ENCODE results near the gene CLCF1.

The CLCF1 gene

GRCh38 chr11:67372993-67373647 is at the start of gene CLCF1:
Gene CLCF1 (minus strand): TSS chr11:67373598. CDS start chr11:67373539, 59 bp downstream.
- ATAC-seq (replicated peaks; ENCODE audit: extremely low read depth, poor library complexity, severe bottlenecking) (peak; percentile 17), DNase-seq (ENCODE audit: low spot score in 2 of 2) (no peak)
- Mint-ChIP-seq H3K27ac (ENCODE audit: low read depth) (peak within 1 kb of the TSS; percentile 94), H3K9me3 (no peaks in the 10 kb centered on the region), H3K4me3 (peak within 1 kb of the TSS; percentile 98), H3K27me3 (no peaks in the 10 kb centered on the region), H3K36me3 (ENCODE audit: insufficient read depth) (peaks cover 11% of the 10 kb centered on the region), H3K4me1 (peaks cover 48% of the 10 kb centered on the region)

DNA sequence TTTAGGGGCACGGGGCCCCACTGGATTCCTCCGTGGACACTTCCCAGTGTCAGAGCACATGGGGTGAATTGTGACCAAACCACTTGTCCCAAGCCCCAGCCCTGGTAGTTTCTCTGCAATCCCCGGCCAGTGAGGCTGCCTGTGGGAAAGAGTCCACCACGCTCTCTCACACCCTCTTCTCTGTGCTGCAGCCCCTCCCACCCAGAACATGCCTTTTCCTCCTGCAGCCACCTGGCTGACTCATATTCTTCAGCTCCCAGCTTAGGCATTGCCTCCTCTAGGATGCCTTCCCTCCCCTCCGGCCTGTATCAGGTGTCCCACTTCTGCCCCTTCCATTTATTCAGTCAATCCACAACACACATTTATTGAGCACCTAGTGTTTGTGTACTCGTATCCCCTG is 49.5 kb upstream of the CLCF1 start:
- no peak overlapping the region for H3K4me3 Mint-ChIP-seq
- no peaks in the 10 kb centered on the region for H3K9me3 Mint-ChIP-seq
- no peak for DNase-seq (ENCODE audit: low spot score in 2 of 2)
- ATAC-seq (replicated peaks; ENCODE audit: extremely low read depth, poor library complexity, severe bottlenecking), result no peak
- peaks cover 3% of the 10 kb centered on the region for H3K36me3 Mint-ChIP-seq (ENCODE audit: insufficient read depth)
- no peaks in the 10 kb centered on the region for H3K27me3 Mint-ChIP-seq
- H3K4me1 Mint-ChIP-seq, result peaks cover 40% of the 10 kb centered on the region
- no peak overlapping the region for H3K27ac Mint-ChIP-seq (ENCODE audit: low read depth)

- H3K27me3 Mint-ChIP-seq, result no peaks in the 10 kb centered on the region
- ATAC-seq (replicated peaks; ENCODE audit: extremely low read depth, poor library complexity, severe bottlenecking), result no peak
- DNase-seq (ENCODE audit: low spot score in 2 of 2), result no peak
- H3K9me3 Mint-ChIP-seq, result no peaks in the 10 kb centered on the region
- H3K36me3 Mint-ChIP-seq (ENCODE audit: insufficient read depth), result peaks cover 2% of the 10 kb centered on the region
- peak overlapping the region; percentile 80 for H3K4me3 Mint-ChIP-seq
- peak overlapping the region; percentile 86 for H3K27ac Mint-ChIP-seq (ENCODE audit: low read depth)
- H3K4me1 Mint-ChIP-seq, result peaks cover 54% of the 10 kb centered on the region
Observed at GRCh38 chr11:67421430-67422031, 48.1 kb upstream of the CLCF1 start.

DNA sequence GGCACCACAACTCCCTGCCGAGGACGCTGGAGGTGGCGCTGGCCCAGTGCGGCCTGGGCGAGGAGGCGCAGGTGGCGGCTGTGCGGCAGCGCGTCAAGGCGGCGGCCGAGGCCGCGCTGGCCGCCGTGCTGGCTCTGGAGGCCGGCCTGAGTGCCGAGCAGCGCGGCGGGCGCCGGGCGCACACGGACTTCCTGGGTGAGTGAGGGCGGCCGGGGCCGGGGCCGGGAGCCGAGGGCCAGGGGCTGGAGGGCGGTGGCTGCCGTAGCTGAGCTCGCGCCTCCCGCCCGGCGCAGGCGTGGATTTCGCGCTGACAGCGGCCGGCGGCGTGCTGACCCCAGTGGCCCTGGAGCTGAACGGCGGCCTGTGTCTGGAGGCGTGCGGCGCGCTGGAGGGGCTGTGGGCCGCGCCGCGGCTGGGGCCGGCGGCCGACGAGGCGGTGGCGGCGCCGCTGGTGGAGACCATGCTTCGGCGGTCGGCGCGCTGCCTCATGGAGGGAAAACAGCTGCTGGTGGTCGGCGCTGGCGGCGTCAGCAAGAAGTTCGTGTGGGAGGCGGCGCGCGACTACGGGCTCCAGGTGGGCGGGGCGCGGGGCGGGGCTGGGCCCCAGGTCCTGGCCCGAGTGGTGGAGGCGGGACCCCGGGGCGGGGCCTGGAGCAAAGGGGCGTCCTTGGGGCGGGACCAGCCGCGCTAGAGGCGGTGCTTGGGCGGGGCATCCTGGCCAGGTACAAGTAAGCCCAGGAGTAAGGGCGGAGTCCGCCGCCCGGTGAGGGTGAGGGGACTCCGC is 47.4 kb upstream of the CLCF1 start:
- Mint-ChIP-seq H3K4me3 (peak overlapping the region; percentile 80), H3K4me1 (peaks cover 61% of the 10 kb centered on the region), H3K36me3 (ENCODE audit: insufficient read depth) (peaks cover 1% of the 10 kb centered on the region), H3K27me3 (no peaks in the 10 kb centered on the region), H3K27ac (ENCODE audit: low read depth) (peak overlapping the region; percentile 86), H3K9me3 (no peaks in the 10 kb centered on the region)
- ATAC-seq (replicated peaks; ENCODE audit: extremely low read depth, poor library complexity, severe bottlenecking) (peak; percentile 77), DNase-seq (ENCODE audit: low spot score in 2 of 2) (peak; percentile 97 to 99)

GRCh38 chr11:67420147-67420645 is 46.8 kb upstream of the CLCF1 start:
- ATAC-seq (replicated peaks; ENCODE audit: extremely low read depth, poor library complexity, severe bottlenecking), result no peak
- peaks cover under 1% of the 10 kb centered on the region for H3K36me3 Mint-ChIP-seq (ENCODE audit: insufficient read depth)
- DNase-seq (ENCODE audit: low spot score in 2 of 2), result no peak
- no peaks in the 10 kb centered on the region for H3K9me3 Mint-ChIP-seq
- peak overlapping the region; percentile 80 for H3K4me3 Mint-ChIP-seq
- H3K4me1 Mint-ChIP-seq, result peaks cover 61% of the 10 kb centered on the region
- H3K27me3 Mint-ChIP-seq, result no peaks in the 10 kb centered on the region
- peak overlapping the region; percentile 86 for H3K27ac Mint-ChIP-seq (ENCODE audit: low read depth)

DNA sequence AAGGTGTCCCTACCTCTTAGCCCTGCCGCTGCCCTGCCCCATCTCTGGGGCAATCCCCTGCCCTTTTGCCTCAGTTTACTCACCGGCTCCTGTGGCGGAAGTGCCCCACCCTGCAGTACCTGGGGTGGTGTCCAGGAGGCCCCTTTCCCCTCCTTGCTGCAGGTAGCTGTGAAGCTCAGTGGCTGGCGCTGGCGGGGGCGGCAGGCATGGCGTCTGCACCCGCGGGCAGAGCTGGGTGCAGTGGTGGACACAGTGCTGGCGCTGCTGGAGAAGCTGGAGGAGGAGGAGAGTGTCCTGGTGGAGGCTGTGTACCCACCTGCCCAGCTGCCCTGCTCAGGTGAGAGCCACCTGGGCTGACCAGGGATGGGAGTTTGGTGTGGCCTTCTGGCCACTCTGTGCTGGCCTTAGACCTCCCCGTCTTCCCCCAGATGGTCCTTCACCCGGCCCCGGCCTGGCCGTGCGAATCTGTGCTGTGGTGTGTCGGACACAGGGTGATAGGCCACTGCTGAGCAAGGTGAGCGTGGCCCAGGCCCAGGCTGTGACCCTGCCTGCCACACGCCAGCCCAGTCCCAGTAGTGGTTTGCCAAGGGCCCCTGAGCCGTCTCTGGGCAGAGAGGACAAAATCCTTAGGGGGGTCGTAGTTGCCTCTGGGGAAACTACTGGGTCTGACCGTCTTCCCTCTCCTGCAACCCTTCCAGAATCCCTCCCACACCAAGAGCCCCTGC is 46.1 kb upstream of the CLCF1 start:
- H3K4me1 Mint-ChIP-seq, result peaks cover 55% of the 10 kb centered on the region

DNA sequence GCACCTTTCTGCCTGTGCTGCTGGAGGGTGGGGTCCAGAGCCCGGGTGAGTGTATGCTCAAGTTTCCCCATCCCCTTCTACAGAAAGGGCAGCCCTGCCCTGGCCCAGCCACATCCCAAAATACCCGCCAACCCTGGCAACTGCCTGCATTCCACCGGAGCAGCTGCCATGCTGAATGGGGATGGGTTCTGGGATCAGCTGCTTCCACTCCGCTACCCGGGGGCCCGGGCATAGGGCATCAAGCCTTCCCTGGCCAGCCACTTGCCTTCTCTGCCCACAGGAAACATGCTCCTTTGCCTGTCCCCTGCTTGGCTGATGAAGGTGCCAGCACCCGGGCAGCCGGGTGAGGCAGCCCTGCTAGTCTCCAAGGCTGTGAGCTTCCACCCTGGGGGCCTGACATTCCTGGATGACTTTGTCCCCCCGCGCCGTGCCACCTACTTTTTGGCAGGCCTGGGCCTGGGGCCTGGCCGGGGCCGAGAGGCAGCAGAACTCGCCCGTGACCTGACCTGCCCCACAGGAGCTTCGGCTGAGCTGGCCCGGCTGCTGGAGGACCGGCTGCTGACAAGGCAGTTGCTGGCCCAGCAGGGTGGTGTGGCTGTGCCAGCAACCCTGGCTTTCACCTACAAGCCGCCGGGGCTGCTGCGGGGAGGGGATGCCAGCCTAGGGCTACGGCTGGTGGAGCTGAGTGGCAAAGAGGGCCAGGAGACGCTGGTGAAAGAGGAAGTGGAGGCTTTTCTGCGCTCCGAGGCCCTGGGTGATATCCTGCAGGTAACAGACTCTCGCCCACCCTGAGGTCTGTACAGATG is 45.3 kb upstream of the CLCF1 start:
- DNase-seq (ENCODE audit: low spot score in 2 of 2) (no peak), ATAC-seq (replicated peaks; ENCODE audit: extremely low read depth, poor library complexity, severe bottlenecking) (no peak)
- Mint-ChIP-seq H3K36me3 (ENCODE audit: insufficient read depth) (peaks cover 3% of the 10 kb centered on the region), H3K9me3 (no peaks in the 10 kb centered on the region), H3K27me3 (no peaks in the 10 kb centered on the region), H3K4me1 (peaks cover 54% of the 10 kb centered on the region), H3K27ac (ENCODE audit: low read depth) (peak overlapping the region; percentile 69), H3K4me3 (peak overlapping the region; percentile 80)

More for the DNA sequence above, 46.1 kb upstream of the CLCF1 start:
- no peak for ATAC-seq (replicated peaks; ENCODE audit: extremely low read depth, poor library complexity, severe bottlenecking)
- Mint-ChIP-seq H3K4me3 (peak overlapping the region; percentile 80), H3K27me3 (no peaks in the 10 kb centered on the region), H3K27ac (ENCODE audit: low read depth) (peak overlapping the region; percentile 69), H3K36me3 (ENCODE audit: insufficient read depth) (peaks cover 3% of the 10 kb centered on the region), H3K9me3 (no peaks in the 10 kb centered on the region)
- DNase-seq (ENCODE audit: low spot score in 2 of 2), result no peak

DNA sequence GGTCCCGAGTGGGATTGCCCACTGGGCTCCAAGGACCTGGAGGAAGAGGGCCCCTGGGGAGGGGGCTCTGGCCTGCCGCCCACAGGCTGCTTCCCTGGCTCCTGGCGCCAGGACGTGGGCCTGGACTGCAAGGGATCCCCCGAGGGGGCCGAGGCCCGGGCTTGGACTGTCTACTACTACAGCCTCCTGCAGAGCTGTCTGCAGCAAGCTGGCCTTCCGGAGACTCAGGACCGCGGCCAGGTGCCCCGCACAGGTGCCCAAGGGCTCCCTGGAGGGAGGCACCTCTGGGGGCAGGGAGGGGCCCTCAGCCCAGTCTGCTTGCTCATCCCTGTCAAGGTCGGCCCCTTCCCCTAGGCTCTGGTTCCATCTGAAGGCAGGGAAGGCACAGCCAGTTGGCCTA is 44.0 kb upstream of the CLCF1 start:
- no peaks in the 10 kb centered on the region for H3K9me3 Mint-ChIP-seq
- no peaks in the 10 kb centered on the region for H3K27me3 Mint-ChIP-seq
- H3K4me1 Mint-ChIP-seq, result peaks cover 59% of the 10 kb centered on the region
- ATAC-seq (replicated peaks; ENCODE audit: extremely low read depth, poor library complexity, severe bottlenecking) (no peak), DNase-seq (ENCODE audit: low spot score in 2 of 2) (no peak)
- peaks cover 3% of the 10 kb centered on the region for H3K36me3 Mint-ChIP-seq (ENCODE audit: insufficient read depth)
- H3K27ac Mint-ChIP-seq (ENCODE audit: low read depth), result peak overlapping the region; percentile 85
- peak overlapping the region; percentile 80 for H3K4me3 Mint-ChIP-seq

- no peaks in the 10 kb centered on the region for H3K9me3 Mint-ChIP-seq
- H3K27me3 Mint-ChIP-seq, result no peaks in the 10 kb centered on the region
- peaks cover 67% of the 10 kb centered on the region for H3K4me1 Mint-ChIP-seq
- H3K36me3 Mint-ChIP-seq (ENCODE audit: insufficient read depth), result peaks cover 3% of the 10 kb centered on the region
- H3K4me3 Mint-ChIP-seq, result peak overlapping the region; percentile 80
- H3K27ac Mint-ChIP-seq (ENCODE audit: low read depth), result peak overlapping the region; percentile 85
- ATAC-seq (replicated peaks; ENCODE audit: extremely low read depth, poor library complexity, severe bottlenecking) (peak; percentile 65), DNase-seq (ENCODE audit: low spot score in 2 of 2) (peak; percentile 60 to 79)
Observed at GRCh38 chr11:67416416-67417335, 43.3 kb upstream of the CLCF1 start.

DNA sequence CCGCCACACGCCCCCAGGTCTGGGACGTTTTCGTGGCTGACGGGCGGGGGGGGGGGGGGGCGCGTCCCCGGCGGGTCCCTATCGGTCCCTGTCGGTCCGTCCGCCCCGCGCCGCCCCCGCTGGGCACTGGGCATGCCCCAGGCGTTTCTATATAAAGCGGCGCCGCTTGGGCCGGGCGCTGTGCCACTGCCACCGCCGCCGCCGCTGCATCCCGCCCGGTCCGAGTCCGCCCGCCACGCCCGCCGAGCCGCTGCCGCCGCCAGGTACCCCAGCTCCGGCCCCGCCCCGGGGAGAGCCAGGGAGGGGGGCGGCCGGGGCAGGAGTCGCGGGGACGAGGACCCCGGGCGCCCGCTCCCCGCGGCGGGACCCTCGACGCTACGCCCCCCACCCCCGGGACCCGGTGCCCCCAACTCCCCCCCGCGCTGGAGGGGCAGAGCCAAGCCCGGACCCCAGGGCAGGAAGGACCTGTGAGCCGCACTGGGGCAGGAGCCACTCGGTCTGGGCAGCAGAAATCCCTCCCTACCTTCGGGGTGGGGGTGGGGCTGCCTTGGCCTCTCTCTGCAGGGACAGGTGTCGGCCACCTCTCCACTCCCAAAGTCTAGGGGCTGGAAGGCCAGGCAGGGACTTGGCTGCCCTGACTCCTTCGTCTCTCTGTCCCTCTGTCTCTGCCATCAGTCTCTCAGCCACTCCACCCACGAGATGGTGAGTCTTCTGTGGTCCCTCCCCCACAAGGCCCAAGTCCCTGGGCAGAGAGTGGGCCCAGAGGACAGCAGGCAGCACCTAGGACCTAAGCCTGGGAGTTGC is 42.3 kb upstream of the CLCF1 start, which contains the start of gene CARNS1:
Gene CARNS1, plus strand, starts transcription at position 178 of the 804 bp plus-strand sequence. Its CDS starts 522 bp downstream, at position 700.
- H3K27me3 Mint-ChIP-seq, result no peaks in the 10 kb centered on the region
- no peak for DNase-seq (ENCODE audit: low spot score in 2 of 2)
- H3K4me3 Mint-ChIP-seq, result peak within 1 kb of the TSS; percentile 80
- H3K9me3 Mint-ChIP-seq, result no peaks in the 10 kb centered on the region
- peak within 1 kb of the TSS; percentile 85 for H3K27ac Mint-ChIP-seq (ENCODE audit: low read depth)
- peaks cover 71% of the 10 kb centered on the region for H3K4me1 Mint-ChIP-seq
- peaks cover 3% of the 10 kb centered on the region for H3K36me3 Mint-ChIP-seq (ENCODE audit: insufficient read depth)
- no peak for ATAC-seq (replicated peaks; ENCODE audit: extremely low read depth, poor library complexity, severe bottlenecking)

Data from central memory CD8-positive, alpha-beta T cell (primary cell).